PFSK-1 (cell line): ENCODE measurements around the gene MRTO4.

ENCODE experiments used
- FOXP2 ChIP-seq: optimal IDR thresholded peaks from 2 replicates; pipeline ENCODE3; 2011; ENCODE audit warnings: borderline replicate concordance, control low read depth, inconsistent platforms; ENCODE audit not compliant: insufficient read depth; ENCODE audit errors: extremely low read length, extremely low read depth
- POLR2AphosphoS5 ChIP-seq: IDR thresholded peaks from 2 replicates; pipeline ENCODE4 v1.6.1; 2012; ENCODE audit warnings: low read depth, mild to moderate bottlenecking, control low read depth, low read length, moderate library complexity
- REST ChIP-seq, 2 experiments: IDR thresholded peaks; 2 replicates each; pipeline versions ENCODE4 v1.6.1 to v1.8.0; 2011 to 2012; ENCODE audit warnings: low read depth in 2 of 2, low read length in 2 of 2, control low read depth in 1 of 2, inconsistent platforms in 1 of 2, mild to moderate bottlenecking in 1 of 2, moderate library complexity in 1 of 2; ENCODE audit not compliant: insufficient read depth in 1 of 2
- SIN3A ChIP-seq: IDR thresholded peaks from 2 replicates; pipeline ENCODE4 v1.6.1; 2012; ENCODE audit warnings: mild to moderate bottlenecking, low read length, moderate library complexity, borderline replicate concordance; ENCODE audit not compliant: insufficient read depth
- TAF1 ChIP-seq: IDR thresholded peaks from 2 replicates; pipeline ENCODE4 v1.6.1; 2012; ENCODE audit warnings: low read length, control low read depth, borderline replicate concordance; ENCODE audit not compliant: insufficient read depth

MRTO4 gene

GRCh38 chr1:19222573-19222972 is 29.0 kb upstream of the MRTO4 start:
- no peak for TF ChIP-seq POLR2AphosphoS5
- TF ChIP-seq REST (IDR thresholded peaks at IDR 0.05; ENCODE audit: insufficient read depth in 1 of 2, low read depth in 2 of 2, low read length in 2 of 2) = no peak
- no peak for TF ChIP-seq SIN3A
- TF ChIP-seq FOXP2 = no peak
- TF ChIP-seq TAF1 = no peak

GRCh38 chr1:19222979-19223824 is 28.4 kb upstream of the MRTO4 start:
- TF ChIP-seq REST (IDR thresholded peaks at IDR 0.05; ENCODE audit: insufficient read depth in 1 of 2, low read depth in 2 of 2, low read length in 2 of 2) (no peak), TAF1 (no peak), POLR2AphosphoS5 (no peak), SIN3A (no peak), FOXP2 (no peak)

GRCh38 chr1:19229229-19229628 is 22.4 kb upstream of the MRTO4 start:
- no peak for TF ChIP-seq REST (IDR thresholded peaks at IDR 0.05; ENCODE audit: insufficient read depth in 1 of 2, low read depth in 2 of 2, low read length in 2 of 2)
- no peak for TF ChIP-seq TAF1
- TF ChIP-seq FOXP2 = no peak
- TF ChIP-seq SIN3A = no peak
- no peak for TF ChIP-seq POLR2AphosphoS5

- TF ChIP-seq POLR2AphosphoS5 (no peak), FOXP2 (no peak), REST (IDR thresholded peaks at IDR 0.05; ENCODE audit: insufficient read depth in 1 of 2, low read depth in 2 of 2, low read length in 2 of 2) (no peak), SIN3A (no peak), TAF1 (no peak)
Measured at GRCh38 chr1:19229828-19230325, 21.7 kb upstream of the MRTO4 start.
